Karpas-422 (cell line): ENCODE measurements around the gene NTHL1. TPM values are rescaled to one million over a fixed set of nuclear protein-coding genes. Genes with fewer than 3 reads are reported as not detected.

Source experiments
- DNase-seq: peaks from one replicate; pipeline ENCODE4 v3.0.0-alpha.2; 2015
- H2AFZ ChIP-seq: fragments of 200-600 bp; sonication (generic); 2 replicates; pipeline ENCODE4 v1.6.1; 2014; ENCODE audit warnings: antibody characterized with exemption, low read length, mixed read lengths
- H3K27ac ChIP-seq: fragments of 200-600 bp; sonication (generic); 2 replicates; pipeline ENCODE4 v1.5.1; 2014; ENCODE audit warnings: mild to moderate bottlenecking, low read length, moderate library complexity
- H3K27me3 ChIP-seq: fragments of 200-600 bp; sonication (generic); 2 replicates; pipeline ENCODE4 v1.6.1; 2014; ENCODE audit warnings: low read length, mixed read lengths
- H3K36me3 ChIP-seq: fragments of 200-600 bp; sonication (generic); 2 replicates; pipeline ENCODE4 v1.6.1; 2014; ENCODE audit warnings: low read length, mixed read lengths; ENCODE audit not compliant: insufficient read depth
- H3K4me1 ChIP-seq: fragments of 200-600 bp; sonication (generic); 2 replicates; pipeline ENCODE4 v1.6.1; 2014; ENCODE audit warnings: mild to moderate bottlenecking, low read length, mixed read lengths
- H3K4me2 ChIP-seq: fragments of 200-600 bp; sonication (generic); 2 replicates; pipeline ENCODE4 v1.6.1; 2014; ENCODE audit warnings: low read length, low read depth, mild to moderate bottlenecking; ENCODE audit not compliant: poor library complexity, severe bottlenecking
- H3K4me3 ChIP-seq: fragments of 200-600 bp; sonication (generic); 2 replicates; pipeline ENCODE4 v1.5.1; 2014; ENCODE audit warnings: mild to moderate bottlenecking, antibody characterized with exemption, low read length, mixed read lengths
- H3K79me2 ChIP-seq: fragments of 200-600 bp; sonication (generic); 2 replicates; pipeline ENCODE4 v1.6.1; 2014; ENCODE audit warnings: mild to moderate bottlenecking, low read length, mixed read lengths
- H3K9ac ChIP-seq: fragments of 200-600 bp; sonication (generic); 2 replicates; pipeline ENCODE4 v1.6.0; 2014; ENCODE audit warnings: low read length
- H3K9me2 ChIP-seq: fragments of 200-600 bp; sonication (generic), shearing (Covaris generic); replicated peaks from 2 replicates; pipeline ENCODE4 v1.6.0; 2014; ENCODE audit warnings: mild to moderate bottlenecking, low read length, moderate library complexity; ENCODE audit not compliant: insufficient read depth
- H3K9me3 ChIP-seq: fragments of 300-700, 200-600 bp; sonication (generic); 2 replicates; pipeline ENCODE4 v1.6.1; 2014; ENCODE audit warnings: low read length, mixed read lengths
- H4K20me1 ChIP-seq: fragments of 200-600 bp; sonication (generic); 2 replicates; pipeline ENCODE4 v1.6.1; 2014; ENCODE audit warnings: mild to moderate bottlenecking, antibody characterized with exemption, low read length, low read depth; ENCODE audit not compliant: insufficient read depth
- total RNA-seq: library from RNA; depleted of rRNA; stranded (reverse); fragments of >200 nt; shearing (Covaris generic); gene quantifications from 2 replicates; pipeline ENCODE4 v1.2.3, GENCODE V29; 2014; ENCODE audit warnings: low replicate concordance

Gene NTHL1
- total RNA-seq, 1 experiment from 2014 or later: 23.2 TPM

- Histone ChIP-seq H3K9me2 (no peaks in the 10 kb centered on the region), H4K20me1 (no peaks in the 10 kb centered on the region), H3K79me2 (no peaks in the 10 kb centered on the region), H3K9ac (no peak overlapping the region), H3K9me3 (no peaks in the 10 kb centered on the region), H3K27me3 (no peaks in the 10 kb centered on the region), H3K4me3 (no peak overlapping the region), H3K4me2 (no peak overlapping the region), H3K4me1 (no peaks in the 10 kb centered on the region), H3K36me3 (no peaks in the 10 kb centered on the region), H3K27ac (no peak overlapping the region), H2AFZ (no peak overlapping the region)
- DNase-seq: no peak
Measured at GRCh38 chr16:2039274-2040031, 8.2 kb downstream of the NTHL1 start.

GRCh38 chr16:2038382-2039231, 9.0 kb downstream of the NTHL1 start:
- Histone ChIP-seq H3K9me2 (no peaks in the 10 kb centered on the region), H3K79me2 (no peaks in the 10 kb centered on the region), H3K4me1 (no peaks in the 10 kb centered on the region), H3K9me3 (no peaks in the 10 kb centered on the region), H3K9ac (no peak overlapping the region), H4K20me1 (no peaks in the 10 kb centered on the region), H3K4me3 (no peak overlapping the region), H3K27me3 (no peaks in the 10 kb centered on the region), H2AFZ (no peak overlapping the region), H3K27ac (no peak overlapping the region), H3K36me3 (no peaks in the 10 kb centered on the region), H3K4me2 (no peak overlapping the region)
- DNase-seq: no peak

- Histone ChIP-seq H3K27ac (no peak overlapping the region), H2AFZ (no peak overlapping the region), H3K36me3 (no peaks in the 10 kb centered on the region), H3K4me3 (no peak overlapping the region), H3K9me3 (no peaks in the 10 kb centered on the region), H4K20me1 (no peaks in the 10 kb centered on the region), H3K9me2 (no peaks in the 10 kb centered on the region), H3K4me1 (no peaks in the 10 kb centered on the region), H3K79me2 (no peaks in the 10 kb centered on the region), H3K27me3 (no peaks in the 10 kb centered on the region), H3K4me2 (no peak overlapping the region), H3K9ac (no peak overlapping the region)
- DNase-seq: no peak
Measured at GRCh38 chr16:2037647-2038381, 9.8 kb downstream of the NTHL1 start.

GRCh38 chr16:2037115-2037514, 10.5 kb downstream of the NTHL1 start:
- Histone ChIP-seq H3K9ac (no peak overlapping the region), H3K9me2 (no peaks in the 10 kb centered on the region), H3K4me2 (no peak overlapping the region), H3K4me1 (no peaks in the 10 kb centered on the region), H3K27me3 (no peaks in the 10 kb centered on the region), H3K36me3 (no peaks in the 10 kb centered on the region), H3K27ac (no peak overlapping the region), H3K4me3 (no peak overlapping the region), H3K9me3 (no peaks in the 10 kb centered on the region), H2AFZ (no peak overlapping the region), H4K20me1 (no peaks in the 10 kb centered on the region), H3K79me2 (no peaks in the 10 kb centered on the region)
- no peak for DNase-seq

GRCh38 chr16:2036200-2036966, 11.3 kb downstream of the NTHL1 start:
- Histone ChIP-seq H3K27ac (no peak overlapping the region), H3K9me3 (no peaks in the 10 kb centered on the region), H4K20me1 (no peaks in the 10 kb centered on the region), H3K4me3 (no peak overlapping the region), H3K4me1 (no peaks in the 10 kb centered on the region), H3K36me3 (no peaks in the 10 kb centered on the region), H3K4me2 (no peak overlapping the region), H3K27me3 (no peaks in the 10 kb centered on the region), H3K9me2 (no peaks in the 10 kb centered on the region), H2AFZ (no peak overlapping the region), H3K79me2 (no peaks in the 10 kb centered on the region), H3K9ac (no peak overlapping the region)
- DNase-seq: no peak

GRCh38 chr16:2035431-2036199, 12.0 kb downstream of the NTHL1 start:
- Histone ChIP-seq H4K20me1 (no peaks in the 10 kb centered on the region), H3K36me3 (no peaks in the 10 kb centered on the region), H3K4me1 (no peaks in the 10 kb centered on the region), H3K9ac (no peak overlapping the region), H3K27ac (no peak overlapping the region), H3K9me2 (no peaks in the 10 kb centered on the region), H3K4me2 (no peak overlapping the region), H2AFZ (no peak overlapping the region), H3K79me2 (no peaks in the 10 kb centered on the region), H3K4me3 (no peak overlapping the region), H3K27me3 (no peaks in the 10 kb centered on the region), H3K9me3 (no peaks in the 10 kb centered on the region)
- DNase-seq: no peak

- H3K9ac ChIP-seq: no peak overlapping the region
- no peaks in the 10 kb centered on the region for H3K36me3 ChIP-seq
- H3K9me3 ChIP-seq: no peaks in the 10 kb centered on the region
- no peak overlapping the region for H2AFZ ChIP-seq
- no peaks in the 10 kb centered on the region for H4K20me1 ChIP-seq
- H3K4me3 ChIP-seq: no peak overlapping the region
- no peaks in the 10 kb centered on the region for H3K79me2 ChIP-seq
- no peaks in the 10 kb centered on the region for H3K4me1 ChIP-seq
- no peak overlapping the region for H3K4me2 ChIP-seq
- DNase-seq: no peak
- no peaks in the 10 kb centered on the region for H3K9me2 ChIP-seq
- H3K27ac ChIP-seq: no peak overlapping the region
- no peaks in the 10 kb centered on the region for H3K27me3 ChIP-seq
Measured at GRCh38 chr16:2034696-2035430, 12.8 kb downstream of the NTHL1 start.
